PC-9 (cell line): ENCODE measurements around the gene AIF1L. TPM values are rescaled to one million over a fixed set of nuclear protein-coding genes. Genes with fewer than 3 reads are reported as not detected.

ENCODE experiments used
- BruUV-seq: library from RNA; stranded (reverse); fragments of 400-500 nt; replicated peaks from 2 replicates; lab custom pipeline; 2021; lab: Mats Ljungman, UMichigan
- CTCF ChIA-PET: fragments of 300-600 bp; sonication (Branson Sonifier 250); formaldehyde crosslinking; loops from one replicate; lab custom pipeline; 2022; ENCODE audit warnings: antibody characterized with exemption; lab: Charles Lee
- POLR2A ChIA-PET: fragments of 300-600 bp; sonication (Branson Sonifier 250); formaldehyde crosslinking; loops from one replicate; lab custom pipeline; 2022; ENCODE audit warnings: antibody characterized with exemption; ENCODE audit not compliant: unreplicated experiment; lab: Charles Lee
- DNase-seq, 2 experiments: peaks; one replicate each; pipeline versions ENCODE4 v3.0.0 to v3.0.0-alpha.2; 2015 to 2022; ENCODE audit warnings: mixed read lengths in 1 of 2
- H2AFZ ChIP-seq: fragments of 200-600 bp; sonication (generic); 2 replicates; pipeline ENCODE4 v1.8.1; 2017; ENCODE audit warnings: antibody characterized with exemption
- H3F3A ChIP-seq: fragments of 200-600 bp; sonication (generic); 2 replicates; pipeline ENCODE4 v1.8.1; 2017; ENCODE audit warnings: antibody characterized with exemption, mild to moderate bottlenecking, low read depth; ENCODE audit not compliant: insufficient read depth
- H3K27ac ChIP-seq: fragments of 200-600 bp; sonication (generic); 2 replicates; pipeline ENCODE4 v1.6.1; 2016; ENCODE audit warnings: mixed run types
- H3K27me3 ChIP-seq: fragments of 200-600 bp; sonication (generic); 2 replicates; pipeline ENCODE4 v1.6.1; 2016; ENCODE audit warnings: low read depth, mixed run types; ENCODE audit not compliant: insufficient read depth
- H3K36me3 ChIP-seq: fragments of 200-600 bp; sonication (generic); 2 replicates; pipeline ENCODE4 v1.6.1; 2016; ENCODE audit warnings: low read depth, mixed run types
- H3K4me1 ChIP-seq: fragments of 200-600 bp; sonication (generic); replicated peaks from 2 replicates; pipeline ENCODE4 v1.6.1; 2016; ENCODE audit warnings: mixed run types; ENCODE audit not compliant: insufficient read depth
- H3K4me2 ChIP-seq: fragments of 200-600 bp; sonication (generic); 2 replicates; pipeline ENCODE4 v1.6.1; 2017; ENCODE audit warnings: mixed run types
- H3K4me3 ChIP-seq: fragments of 200-600 bp; sonication (generic); 2 replicates; pipeline ENCODE4 v1.6.1; 2016; ENCODE audit warnings: mixed run types
- H3K79me2 ChIP-seq: fragments of 200-600 bp; sonication (generic); 2 replicates; pipeline ENCODE4 v1.6.1; 2017; ENCODE audit warnings: low read depth, mixed run types
- H3K9me2 ChIP-seq: fragments of 200-600 bp; sonication (generic); 2 replicates; pipeline ENCODE4 v1.8.1; 2017; ENCODE audit warnings: mild to moderate bottlenecking; ENCODE audit not compliant: insufficient read depth
- H3K9me3 ChIP-seq: fragments of 200-600 bp; sonication (generic); 2 replicates; pipeline ENCODE4 v1.8.1; 2016; ENCODE audit warnings: low read depth; ENCODE audit not compliant: insufficient read depth
- H4K20me1 ChIP-seq: fragments of 200-600 bp; sonication (generic); 2 replicates; pipeline ENCODE4 v1.8.1; 2017; ENCODE audit not compliant: insufficient read depth
- EZH2 ChIP-seq: fragments of 200-600 bp; sonication (generic); IDR thresholded peaks from 2 replicates; pipeline ENCODE4 v1.8.0; 2017; ENCODE audit warnings: antibody characterized with exemption, low read depth
- intact Hi-C: fragments of 100-400 bp; cut with micrococcal nuclease; formaldehyde crosslinking; loops from one replicate; pipeline ENCODE4 v1.10.0; 2022; ENCODE audit not compliant: unreplicated experiment
- total RNA-seq: library from RNA; stranded (reverse); gene quantifications from 2 replicates; pipeline ENCODE4 v1.2.3, GENCODE V29; 2021
- TF ChIP-seq, protein P1 (sequence below): fragments of 200-600 bp; sonication (generic); conservative IDR thresholded peaks from 2 replicates; pipeline ENCODE4 v1.6.1; 2017; ENCODE audit warnings: mixed run types, antibody characterized with exemption, mild to moderate bottlenecking, moderate library complexity

Gene AIF1L
- total RNA-seq, 1 experiment from 2014 or later = 87.3 TPM

- BruUV-seq = no TSS peak
- no peak overlapping the region for H3K4me3 ChIP-seq
Observed at GRCh38 chr9:131078427-131079366, 17.6 kb upstream of the AIF1L start.

GRCh38 chr9:131080589-131080988 is 15.7 kb upstream of the AIF1L start:
- no peak overlapping the region for H3K4me3 ChIP-seq
- ChIA-PET CTCF (no interaction called here), POLR2A (no interaction called here)
- peak overlapping the region; percentile 31; the same call in 1 of the 2 replicates for H3K27ac ChIP-seq
- no peaks in the 10 kb centered on the region for H3K9me3 ChIP-seq
- no peaks in the 10 kb centered on the region for H3K36me3 ChIP-seq
- peak overlapping the region; percentile 44 for H3K4me2 ChIP-seq
- intact Hi-C loops = no loop called here
- no TSS peak for BruUV-seq
- no peaks in the 10 kb centered on the region for H3K27me3 ChIP-seq
- TF ChIP-seq, protein P1, sequence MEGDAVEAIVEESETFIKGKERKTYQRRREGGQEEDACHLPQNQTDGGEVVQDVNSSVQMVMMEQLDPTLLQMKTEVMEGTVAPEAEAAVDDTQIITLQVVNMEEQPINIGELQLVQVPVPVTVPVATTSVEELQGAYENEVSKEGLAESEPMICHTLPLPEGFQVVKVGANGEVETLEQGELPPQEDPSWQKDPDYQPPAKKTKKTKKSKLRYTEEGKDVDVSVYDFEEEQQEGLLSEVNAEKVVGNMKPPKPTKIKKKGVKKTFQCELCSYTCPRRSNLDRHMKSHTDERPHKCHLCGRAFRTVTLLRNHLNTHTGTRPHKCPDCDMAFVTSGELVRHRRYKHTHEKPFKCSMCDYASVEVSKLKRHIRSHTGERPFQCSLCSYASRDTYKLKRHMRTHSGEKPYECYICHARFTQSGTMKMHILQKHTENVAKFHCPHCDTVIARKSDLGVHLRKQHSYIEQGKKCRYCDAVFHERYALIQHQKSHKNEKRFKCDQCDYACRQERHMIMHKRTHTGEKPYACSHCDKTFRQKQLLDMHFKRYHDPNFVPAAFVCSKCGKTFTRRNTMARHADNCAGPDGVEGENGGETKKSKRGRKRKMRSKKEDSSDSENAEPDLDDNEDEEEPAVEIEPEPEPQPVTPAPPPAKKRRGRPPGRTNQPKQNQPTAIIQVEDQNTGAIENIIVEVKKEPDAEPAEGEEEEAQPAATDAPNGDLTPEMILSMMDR = no peak
- TF ChIP-seq EZH2 = no peak
- peaks cover 38% of the 10 kb centered on the region for H3K4me1 ChIP-seq
- DNase-seq = peak; percentile 60 to 73
- 0 out of 2 replicates have a peak overlapping the region, but pooled peaks have one; percentile 44 for H2AFZ ChIP-seq
- H3F3A ChIP-seq = peaks cover 29% of the 10 kb centered on the region
- no peaks in the 10 kb centered on the region for H3K9me2 ChIP-seq
- H3K79me2 ChIP-seq = no peaks in the 10 kb centered on the region
- no peaks in the 10 kb centered on the region for H4K20me1 ChIP-seq

More at GRCh38 chr9:131078427-131079366, 17.6 kb upstream of the AIF1L start:
- Histone ChIP-seq H3K4me1 (peaks cover 38% of the 10 kb centered on the region), H3K79me2 (no peaks in the 10 kb centered on the region), H3K27me3 (no peaks in the 10 kb centered on the region), H4K20me1 (no peaks in the 10 kb centered on the region), H3K9me3 (no peaks in the 10 kb centered on the region), H3K9me2 (no peaks in the 10 kb centered on the region), H3K4me2 (no peak overlapping the region), H3K27ac (no peak overlapping the region), H2AFZ (no peak overlapping the region), H3F3A (peaks cover 29% of the 10 kb centered on the region), H3K36me3 (no peaks in the 10 kb centered on the region)
- TF ChIP-seq, protein P1 = no peak
- TF ChIP-seq EZH2 = no peak
- intact Hi-C loops = no loop called here
- POLR2A ChIA-PET = interaction anchor here (0.6 to 1.1 kb wide), 2 partner anchors 18 to 48 kb away, joined by 3 to 6 read pairs; no protein-coding TSS in a partner anchor
- no peak for DNase-seq
- CTCF ChIA-PET = interaction anchor here (1.0 kb wide), 1 partner anchor 32 kb away, joined by 3 read pairs; no protein-coding TSS in a partner anchor

GRCh38 chr9:131081868-131082267 is 14.5 kb upstream of the AIF1L start:
- no peaks in the 10 kb centered on the region for H3K9me3 ChIP-seq
- intact Hi-C loops = loop anchor here (1.0 kb wide), 1 partner anchor 10 kb away; no protein-coding TSS in a partner anchor
- BruUV-seq = no TSS peak
- no peak for DNase-seq
- H4K20me1 ChIP-seq = no peaks in the 10 kb centered on the region
- no peak overlapping the region for H3K27ac ChIP-seq
- peaks cover 38% of the 10 kb centered on the region for H3K4me1 ChIP-seq
- H3K9me2 ChIP-seq = no peaks in the 10 kb centered on the region
- no peaks in the 10 kb centered on the region for H3K79me2 ChIP-seq
- CTCF ChIA-PET = no interaction called here
- TF ChIP-seq, protein P1 = no peak
- no peak for TF ChIP-seq EZH2
- no peak overlapping the region for H3K4me2 ChIP-seq
- peaks cover 29% of the 10 kb centered on the region for H3F3A ChIP-seq
- H3K4me3 ChIP-seq = no peak overlapping the region
- no peak overlapping the region for H2AFZ ChIP-seq
- H3K36me3 ChIP-seq = no peaks in the 10 kb centered on the region
- POLR2A ChIA-PET = no interaction called here
- H3K27me3 ChIP-seq = no peaks in the 10 kb centered on the region
